ENCODE measurements around the gene TSHZ2.

DNA sequence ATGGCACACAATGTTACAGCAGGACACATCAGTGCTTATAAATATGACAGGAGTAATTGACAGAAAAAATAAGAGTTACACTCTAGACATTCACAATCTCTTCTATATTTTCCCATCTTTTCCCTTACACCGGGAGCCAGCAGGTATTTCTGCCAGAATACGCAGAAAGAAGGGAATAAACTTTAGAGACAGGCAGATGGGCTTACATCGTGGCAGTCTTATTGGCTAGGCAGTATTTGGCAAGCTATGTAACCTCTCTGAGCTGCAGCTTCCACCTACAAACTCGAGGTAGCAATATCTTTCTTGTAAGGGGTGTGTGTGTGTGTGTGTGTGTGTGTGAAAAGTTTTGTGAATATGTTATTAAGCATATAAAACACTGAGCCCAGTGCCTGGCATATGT, 33.0 kb upstream of the TSHZ2 start:
- TF ChIP-seq, protein P1, sequence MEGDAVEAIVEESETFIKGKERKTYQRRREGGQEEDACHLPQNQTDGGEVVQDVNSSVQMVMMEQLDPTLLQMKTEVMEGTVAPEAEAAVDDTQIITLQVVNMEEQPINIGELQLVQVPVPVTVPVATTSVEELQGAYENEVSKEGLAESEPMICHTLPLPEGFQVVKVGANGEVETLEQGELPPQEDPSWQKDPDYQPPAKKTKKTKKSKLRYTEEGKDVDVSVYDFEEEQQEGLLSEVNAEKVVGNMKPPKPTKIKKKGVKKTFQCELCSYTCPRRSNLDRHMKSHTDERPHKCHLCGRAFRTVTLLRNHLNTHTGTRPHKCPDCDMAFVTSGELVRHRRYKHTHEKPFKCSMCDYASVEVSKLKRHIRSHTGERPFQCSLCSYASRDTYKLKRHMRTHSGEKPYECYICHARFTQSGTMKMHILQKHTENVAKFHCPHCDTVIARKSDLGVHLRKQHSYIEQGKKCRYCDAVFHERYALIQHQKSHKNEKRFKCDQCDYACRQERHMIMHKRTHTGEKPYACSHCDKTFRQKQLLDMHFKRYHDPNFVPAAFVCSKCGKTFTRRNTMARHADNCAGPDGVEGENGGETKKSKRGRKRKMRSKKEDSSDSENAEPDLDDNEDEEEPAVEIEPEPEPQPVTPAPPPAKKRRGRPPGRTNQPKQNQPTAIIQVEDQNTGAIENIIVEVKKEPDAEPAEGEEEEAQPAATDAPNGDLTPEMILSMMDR (IDR thresholded peaks at IDR 0.05; ENCODE audit: low read length), result no peak
- TF ChIP-seq EZH2 (IDR thresholded peaks at IDR 0.05; ENCODE audit: borderline replicate concordance, low read length), result no peak

Data from OCI-LY1 (cell line).